ENCODE data around the gene TMPRSS12. TPM values are rescaled to one million over a fixed set of nuclear protein-coding genes. Genes with fewer than 3 reads are reported as not detected.

Gene TMPRSS12
- total and polyA plus RNA-seq, 9 of the 15 experiments (the other 6 are each of a cell fraction or from before 2014, with no cell fraction given), result 0.04 TPM; not detected in 8

DNA sequence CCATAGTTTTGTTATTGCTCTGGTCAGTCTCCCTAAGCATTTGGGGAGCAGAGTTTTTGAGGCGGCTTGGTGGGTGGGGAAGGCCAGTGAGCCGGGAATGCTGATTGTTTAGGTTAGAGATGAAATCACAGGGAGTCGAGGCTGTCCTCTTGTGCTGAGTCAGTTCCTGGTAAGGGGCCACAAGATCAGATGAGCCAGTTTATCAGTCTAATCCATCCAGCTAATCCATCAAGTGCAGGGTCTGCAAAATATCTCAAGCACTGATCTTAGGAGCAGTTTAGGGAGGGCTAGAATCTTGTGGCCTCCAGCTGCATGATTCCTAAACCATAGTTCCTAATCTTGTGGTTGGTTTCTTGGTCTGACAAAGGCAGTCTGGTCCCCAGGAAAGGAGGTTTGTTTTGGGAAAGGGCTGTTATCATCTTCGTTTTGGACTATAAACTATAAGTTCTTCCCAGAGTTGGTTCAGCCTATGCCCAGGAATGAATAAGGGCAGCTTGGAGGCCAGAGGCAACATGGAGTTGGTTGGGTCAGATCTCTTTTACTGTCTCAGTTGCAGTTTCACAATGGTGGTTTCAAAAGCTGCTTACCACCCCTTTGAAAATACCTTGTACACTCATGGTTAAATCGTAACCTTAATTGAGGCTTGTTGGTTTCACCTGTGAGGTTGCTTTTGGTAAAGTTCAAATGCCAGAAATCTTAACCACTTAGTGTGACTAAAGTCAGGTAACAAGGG is 76.0 kb downstream of the TMPRSS12 start (continued):
- TF ChIP-seq, protein P1, sequence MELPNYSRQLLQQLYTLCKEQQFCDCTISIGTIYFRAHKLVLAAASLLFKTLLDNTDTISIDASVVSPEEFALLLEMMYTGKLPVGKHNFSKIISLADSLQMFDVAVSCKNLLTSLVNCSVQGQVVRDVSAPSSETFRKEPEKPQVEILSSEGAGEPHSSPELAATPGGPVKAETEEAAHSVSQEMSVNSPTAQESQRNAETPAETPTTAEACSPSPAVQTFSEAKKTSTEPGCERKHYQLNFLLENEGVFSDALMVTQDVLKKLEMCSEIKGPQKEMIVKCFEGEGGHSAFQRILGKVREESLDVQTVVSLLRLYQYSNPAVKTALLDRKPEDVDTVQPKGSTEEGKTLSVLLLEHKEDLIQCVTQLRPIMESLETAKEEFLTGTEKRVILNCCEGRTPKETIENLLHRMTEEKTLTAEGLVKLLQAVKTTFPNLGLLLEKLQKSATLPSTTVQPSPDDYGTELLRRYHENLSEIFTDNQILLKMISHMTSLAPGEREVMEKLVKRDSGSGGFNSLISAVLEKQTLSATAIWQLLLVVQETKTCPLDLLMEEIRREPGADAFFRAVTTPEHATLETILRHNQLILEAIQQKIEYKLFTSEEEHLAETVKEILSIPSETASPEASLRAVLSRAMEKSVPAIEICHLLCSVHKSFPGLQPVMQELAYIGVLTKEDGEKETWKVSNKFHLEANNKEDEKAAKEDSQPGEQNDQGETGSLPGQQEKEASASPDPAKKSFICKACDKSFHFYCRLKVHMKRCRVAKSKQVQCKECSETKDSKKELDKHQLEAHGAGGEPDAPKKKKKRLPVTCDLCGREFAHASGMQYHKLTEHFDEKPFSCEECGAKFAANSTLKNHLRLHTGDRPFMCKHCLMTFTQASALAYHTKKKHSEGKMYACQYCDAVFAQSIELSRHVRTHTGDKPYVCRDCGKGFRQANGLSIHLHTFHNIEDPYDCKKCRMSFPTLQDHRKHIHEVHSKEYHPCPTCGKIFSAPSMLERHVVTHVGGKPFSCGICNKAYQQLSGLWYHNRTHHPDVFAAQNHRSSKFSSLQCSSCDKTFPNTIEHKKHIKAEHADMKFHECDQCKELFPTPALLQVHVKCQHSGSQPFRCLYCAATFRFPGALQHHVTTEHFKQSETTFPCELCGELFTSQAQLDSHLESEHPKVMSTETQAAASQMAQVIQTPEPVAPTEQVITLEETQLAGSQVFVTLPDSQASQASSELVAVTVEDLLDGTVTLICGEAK (IDR thresholded peaks at IDR 0.05), result no peak
- TF ChIP-seq, protein P1 (CRISPR knock-in tag; IDR thresholded peaks at IDR 0.05), result no peak
- TF ChIP-seq ZNF175 (CRISPR knock-in tag; IDR thresholded peaks at IDR 0.05; ENCODE audit: low read depth) (no peak), MAFG (tag; conservative IDR thresholded peaks at IDR 0.05) (peak; percentile 38; the same call in 1 of the 2 replicates), ZNF282 (CRISPR knock-in tag; IDR thresholded peaks at IDR 0.05) (no peak), EWSR1 (IDR thresholded peaks at IDR 0.05; ENCODE audit: borderline replicate concordance, low read depth, partially characterized antibody) (no peak), FOXK2 (conservative IDR thresholded peaks at IDR 0.05 in 1 of 2, IDR thresholded peaks at IDR 0.05 in 1 of 2; ENCODE audit: low read depth in 2 of 2) (no peak), TAF9B (IDR thresholded peaks at IDR 0.05; ENCODE audit: partially characterized antibody) (no peak), ZFP1 (CRISPR knock-in tag; IDR thresholded peaks at IDR 0.05) (no peak), DMBX1 (CRISPR knock-in tag; IDR thresholded peaks at IDR 0.05; ENCODE audit: borderline replicate concordance) (peak; percentile 52; the same call in 1 of the 2 replicates), ZNF696 (CRISPR knock-in tag; conservative IDR thresholded peaks at IDR 0.05) (no peak), SMAD3 (CRISPR knock-in tag; conservative IDR thresholded peaks at IDR 0.05) (no peak), KAT8 (IDR thresholded peaks at IDR 0.05; ENCODE audit: low read depth) (no peak), CAMTA2 (CRISPR knock-in tag; conservative IDR thresholded peaks at IDR 0.05) (no peak), ILK (tag; IDR thresholded peaks at IDR 0.05; ENCODE audit: borderline replicate concordance, low read depth) (no peak)
- TF ChIP-seq, protein P2, sequence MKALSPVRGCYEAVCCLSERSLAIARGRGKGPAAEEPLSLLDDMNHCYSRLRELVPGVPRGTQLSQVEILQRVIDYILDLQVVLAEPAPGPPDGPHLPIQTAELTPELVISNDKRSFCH (CRISPR knock-in tag; IDR thresholded peaks at IDR 0.05), result no peak
- TF ChIP-seq, protein P2 (tag; IDR thresholded peaks at IDR 0.05), result no peak
- TF ChIP-seq, protein P3, sequence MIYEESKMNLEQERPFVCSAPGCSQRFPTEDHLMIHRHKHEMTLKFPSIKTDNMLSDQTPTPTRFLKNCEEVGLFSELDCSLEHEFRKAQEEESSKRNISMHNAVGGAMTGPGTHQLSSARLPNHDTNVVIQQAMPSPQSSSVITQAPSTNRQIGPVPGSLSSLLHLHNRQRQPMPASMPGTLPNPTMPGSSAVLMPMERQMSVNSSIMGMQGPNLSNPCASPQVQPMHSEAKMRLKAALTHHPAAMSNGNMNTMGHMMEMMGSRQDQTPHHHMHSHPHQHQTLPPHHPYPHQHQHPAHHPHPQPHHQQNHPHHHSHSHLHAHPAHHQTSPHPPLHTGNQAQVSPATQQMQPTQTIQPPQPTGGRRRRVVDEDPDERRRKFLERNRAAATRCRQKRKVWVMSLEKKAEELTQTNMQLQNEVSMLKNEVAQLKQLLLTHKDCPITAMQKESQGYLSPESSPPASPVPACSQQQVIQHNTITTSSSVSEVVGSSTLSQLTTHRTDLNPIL (CRISPR knock-in tag; IDR thresholded peaks at IDR 0.05), result no peak
